Parathyroid adenoma (tissue), 2 donors: Measurements from ENCODE around the gene LPCAT1.
"Not testable (repeated sequence)": the region's sequence is repeated elsewhere in the genome, so short reads cannot be mapped to it uniquely, and the experiment has no call there.

Source experiments
- H2AFZ ChIP-seq: fragments of 300-600 bp; sonication (generic); one replicate; pipeline ENCODE4 v1.7.0; 2017; ENCODE audit warnings: antibody characterized with exemption, mild to moderate bottlenecking
- H3K27ac ChIP-seq: fragments of 300-600 bp; sonication (generic); one replicate; pipeline ENCODE4 v1.7.0; 2017
- H3K27me3 ChIP-seq: fragments of 300-600 bp; sonication (generic); one replicate; pipeline ENCODE4 v1.7.0; 2017; ENCODE audit warnings: low read length; ENCODE audit not compliant: control insufficient read depth, insufficient read depth
- H3K36me3 ChIP-seq: fragments of 300-600 bp; sonication (generic); one replicate; pipeline ENCODE4 v1.7.0; 2017; ENCODE audit warnings: low read length; ENCODE audit not compliant: control insufficient read depth, insufficient read depth
- H3K4me1 ChIP-seq: fragments of 300-600 bp; sonication (generic); one replicate; pipeline ENCODE4 v1.7.0; 2017; ENCODE audit warnings: control low read depth
- H3K4me2 ChIP-seq: fragments of 300-600 bp; sonication (generic); one replicate; pipeline ENCODE4 v1.7.0; 2017; ENCODE audit warnings: low read length
- H3K4me3 ChIP-seq: fragments of 300-600 bp; sonication (generic); one replicate; pipeline ENCODE4 v1.7.0; 2017; ENCODE audit warnings: low read depth, low read length
- H3K79me2 ChIP-seq: fragments of 300-600 bp; sonication (generic); one replicate; pipeline ENCODE4 v1.7.0; 2017; ENCODE audit warnings: control low read depth
- H3K9ac ChIP-seq: fragments of 300-600 bp; sonication (generic); one replicate; pipeline ENCODE4 v1.7.0; 2017; ENCODE audit warnings: mild to moderate bottlenecking
- H3K9me3 ChIP-seq: fragments of 300-600 bp; sonication (generic); one replicate; pipeline ENCODE4 v1.7.0; 2017; ENCODE audit warnings: low read length; ENCODE audit not compliant: control insufficient read depth
- CTCF ChIP-seq: fragments of 300-600 bp; sonication (generic); IDR thresholded peaks from one replicate; pipeline ENCODE4 v1.7.0; 2017; ENCODE audit warnings: antibody characterized with exemption, mild to moderate bottlenecking
- donor health status: primary hyperparathyroidism.

The LPCAT1 gene

GRCh38 chr5:1563051-1563461 is 39.3 kb upstream of the LPCAT1 start:
- Histone ChIP-seq H3K79me2 (no peaks in the 10 kb centered on the region), H3K27me3 (no peaks in the 10 kb centered on the region), H3K9ac (no peak overlapping the region), H3K4me3 (no peak overlapping the region), H3K4me1 (no peaks in the 10 kb centered on the region), H2AFZ (no peak overlapping the region), H3K36me3 (no peaks in the 10 kb centered on the region), H3K4me2 (no peak overlapping the region), H3K9me3 (no peaks in the 10 kb centered on the region), H3K27ac (no peak overlapping the region)
- TF ChIP-seq CTCF, result no peak

GRCh38 chr5:1562599-1562998 is 38.8 kb upstream of the LPCAT1 start:
- Histone ChIP-seq H3K9me3 (no peaks in the 10 kb centered on the region), H3K9ac (no peak overlapping the region), H3K79me2 (no peaks in the 10 kb centered on the region), H3K27ac (no peak overlapping the region), H2AFZ (no peak overlapping the region), H3K4me3 (no peak overlapping the region), H3K36me3 (no peaks in the 10 kb centered on the region), H3K4me1 (no peaks in the 10 kb centered on the region), H3K27me3 (no peaks in the 10 kb centered on the region), H3K4me2 (no peak overlapping the region)
- no peak for TF ChIP-seq CTCF

- Histone ChIP-seq H3K9ac (no peak overlapping the region), H3K4me3 (no peak overlapping the region), H3K36me3 (no peaks in the 10 kb centered on the region), H3K79me2 (no peaks in the 10 kb centered on the region), H3K9me3 (no peaks in the 10 kb centered on the region), H3K4me1 (no peaks in the 10 kb centered on the region), H3K27ac (no peak overlapping the region), H2AFZ (no peak overlapping the region), H3K27me3 (no peaks in the 10 kb centered on the region), H3K4me2 (no peak overlapping the region)
- no peak for TF ChIP-seq CTCF
These were observed 37.7 kb upstream of the LPCAT1 start for GRCh38 chr5:1561402-1561929.

GRCh38 chr5:1560499-1560898 is 36.7 kb upstream of the LPCAT1 start:
- H3K9me3 ChIP-seq, H3K36me3 ChIP-seq, H3K4me2 ChIP-seq, H3K27ac ChIP-seq, H3K79me2 ChIP-seq, H3K4me1 ChIP-seq, H3K27me3 ChIP-seq, H2AFZ ChIP-seq, H3K9ac ChIP-seq, H3K4me3 ChIP-seq: not testable (repeated sequence)

- H3K36me3 ChIP-seq, result no peaks in the 10 kb centered on the region
- TF ChIP-seq CTCF, result no peak
These were observed 35.2 kb upstream of the LPCAT1 start for GRCh38 chr5:1558944-1559343.

More at GRCh38 chr5:1558944-1559343, 35.2 kb upstream of the LPCAT1 start:
- H3K4me1 ChIP-seq, result no peaks in the 10 kb centered on the region
- no peak overlapping the region for H3K4me2 ChIP-seq
- H3K9me3 ChIP-seq, result no peaks in the 10 kb centered on the region
- no peaks in the 10 kb centered on the region for H3K79me2 ChIP-seq
- H3K27me3 ChIP-seq, result no peaks in the 10 kb centered on the region
- no peak overlapping the region for H2AFZ ChIP-seq
- H3K4me3 ChIP-seq, result no peak overlapping the region
- H3K27ac ChIP-seq, result no peak overlapping the region
- H3K9ac ChIP-seq, result no peak overlapping the region
